HG03469 (cell line): ENCODE results near the gene FIGNL2.

ENCODE experiments used
- ATAC-seq: cut with Tn5 transposase; IDR thresholded peaks from one replicate; pipeline ENCODE4 v1.9.1; 2021; ENCODE audit warnings: mild to moderate bottlenecking, moderate library complexity, moderate number of reproducible peaks; ENCODE audit not compliant: unreplicated experiment

Gene FIGNL2

DNA sequence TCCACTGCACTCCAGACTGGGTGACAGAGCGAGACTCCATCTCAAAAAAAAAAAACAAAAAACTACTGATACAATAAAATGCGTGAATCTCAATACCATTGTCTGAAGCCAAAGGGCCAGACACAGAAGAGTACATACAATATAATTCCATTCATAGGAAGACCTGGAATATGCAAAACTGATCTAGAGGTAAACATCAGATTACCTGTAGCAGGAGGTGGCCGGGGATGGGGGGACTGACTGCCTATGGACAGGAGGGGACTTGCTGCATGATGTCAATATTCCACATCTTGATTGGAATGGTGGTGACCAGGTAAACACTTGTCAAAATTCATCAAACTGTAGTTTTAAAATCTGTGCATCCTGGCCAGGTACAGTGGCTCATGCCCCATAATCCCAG is 12.5 kb upstream of the FIGNL2 start:
- no peak for ATAC-seq

DNA sequence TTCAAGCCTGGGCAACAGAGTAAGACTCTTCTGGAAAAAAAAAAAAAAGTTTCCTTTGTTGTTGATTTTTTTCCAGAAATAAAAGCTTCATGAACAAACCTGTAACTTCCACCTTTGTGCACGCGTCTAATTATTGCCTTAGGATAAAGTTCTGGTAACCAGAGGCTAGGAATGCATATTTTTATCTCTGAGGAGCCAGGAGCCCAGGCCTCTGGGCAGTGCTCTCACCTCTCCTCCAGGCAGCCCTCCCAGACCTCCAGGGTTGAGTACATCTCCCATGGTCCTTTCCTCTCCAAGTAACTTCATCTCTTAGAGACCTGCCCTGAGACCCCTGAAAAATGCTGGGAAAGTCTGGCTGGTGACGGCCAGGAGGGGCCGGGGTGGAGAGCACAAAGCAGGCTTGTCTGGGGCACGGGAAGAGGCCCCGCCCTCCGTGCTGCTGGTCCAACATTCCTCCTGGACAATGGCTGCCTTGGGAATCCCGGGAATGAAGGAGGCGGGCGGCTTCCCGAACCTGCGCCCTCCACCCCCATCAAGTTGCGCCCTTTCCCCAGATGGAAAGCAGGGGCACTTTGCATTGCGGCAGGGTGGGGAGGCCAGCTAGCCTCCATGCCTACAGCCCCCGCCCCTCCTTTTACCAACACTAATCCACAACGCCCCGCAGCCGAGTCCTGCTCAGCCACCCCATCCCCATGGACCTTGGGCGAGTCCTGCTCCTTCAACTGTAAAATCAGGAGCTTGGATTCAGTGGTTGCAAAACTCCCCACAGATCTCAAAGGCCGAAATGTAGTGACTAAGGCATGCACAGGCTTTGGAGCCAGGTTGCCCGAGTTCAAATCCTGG is 7.3 kb upstream of the FIGNL2 start:
- ATAC-seq, result no peak

DNA sequence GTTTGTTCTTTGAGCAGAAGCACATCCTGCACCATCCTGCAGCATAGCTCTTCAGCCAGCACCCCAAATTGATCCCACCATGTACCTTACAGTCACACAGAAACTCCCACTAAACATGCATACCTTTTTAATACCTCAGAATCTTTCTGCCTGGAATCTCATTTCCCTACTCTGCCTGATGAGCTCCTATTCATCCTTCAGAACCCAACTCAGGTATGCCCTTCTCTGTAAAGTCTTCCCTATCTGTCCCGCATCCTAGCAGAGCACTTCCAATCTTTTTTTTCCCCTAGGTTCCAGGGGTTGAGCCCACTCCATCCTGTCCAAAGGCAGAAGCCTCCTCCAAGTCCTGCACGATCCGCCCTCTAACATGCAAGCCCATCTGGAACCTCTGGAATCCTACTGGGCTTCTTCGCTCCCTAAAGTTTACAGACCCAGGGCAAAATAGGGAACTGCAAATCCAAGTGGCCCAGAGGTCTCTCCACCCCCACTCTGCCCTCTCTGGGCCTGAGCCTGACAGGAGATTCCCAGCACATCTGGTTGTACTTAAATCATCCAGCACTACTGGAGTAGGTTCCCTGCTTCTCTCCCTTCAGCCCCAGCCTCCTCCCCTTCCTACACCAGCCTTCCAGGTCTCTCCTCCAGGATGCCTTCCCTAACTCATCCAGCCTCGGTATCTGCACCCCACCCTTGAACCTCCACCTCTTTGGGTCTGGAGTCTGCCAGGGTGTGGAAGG is 4.1 kb upstream of the FIGNL2 start:
- no peak for ATAC-seq

DNA sequence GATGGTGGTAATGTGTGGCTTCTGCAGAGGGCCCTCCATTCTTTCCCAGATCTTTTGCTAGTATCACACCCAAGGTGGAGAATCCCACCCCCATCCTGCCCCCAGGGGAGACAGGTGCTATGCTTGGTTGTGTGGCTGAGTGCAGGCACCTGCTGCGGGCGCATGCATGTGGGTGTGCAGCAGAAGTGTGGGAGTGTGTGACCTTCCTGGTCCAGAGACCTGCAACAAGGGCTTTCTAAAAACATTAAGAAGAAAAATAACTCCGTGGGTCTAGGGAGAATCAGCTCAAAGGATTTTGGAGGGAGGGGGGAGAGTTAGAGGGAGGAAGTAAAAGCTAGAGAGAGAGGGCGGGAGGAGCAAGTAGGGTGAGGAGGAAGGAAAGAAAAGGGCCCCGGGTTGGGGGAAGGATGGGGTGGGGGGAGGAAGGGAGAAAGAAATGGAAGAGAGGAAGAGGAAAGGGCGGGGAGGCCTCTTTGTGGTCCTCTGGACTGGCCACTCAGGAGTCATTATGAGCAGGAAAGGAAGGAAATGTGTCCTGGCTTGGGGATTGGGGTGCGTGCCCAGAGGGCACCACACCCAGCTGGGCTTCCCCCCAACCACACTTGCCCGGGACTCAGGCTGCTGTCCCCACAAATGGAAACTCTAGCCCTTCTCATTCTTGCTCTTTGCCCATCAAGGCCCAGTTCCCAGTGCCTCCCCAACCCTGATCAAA is 3.1 kb upstream of the FIGNL2 start:
- no peak for ATAC-seq

DNA sequence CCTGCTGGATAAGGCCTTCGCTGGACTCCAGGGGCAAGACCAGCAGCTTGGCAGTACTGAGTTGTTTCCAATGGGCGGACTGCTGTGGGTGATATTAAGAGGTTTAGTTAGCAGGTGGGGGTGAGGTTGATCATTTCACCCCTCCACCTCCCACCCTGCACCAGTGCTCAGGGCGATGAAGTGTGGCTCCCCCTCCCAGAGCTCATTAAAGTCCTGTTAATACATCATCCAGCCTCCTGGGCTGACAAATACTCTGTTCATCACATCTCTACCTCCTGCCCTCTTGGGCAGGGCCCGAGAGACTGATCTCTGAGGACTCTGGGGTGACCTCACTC is 2.4 kb upstream of the FIGNL2 start:
- no peak for ATAC-seq

DNA sequence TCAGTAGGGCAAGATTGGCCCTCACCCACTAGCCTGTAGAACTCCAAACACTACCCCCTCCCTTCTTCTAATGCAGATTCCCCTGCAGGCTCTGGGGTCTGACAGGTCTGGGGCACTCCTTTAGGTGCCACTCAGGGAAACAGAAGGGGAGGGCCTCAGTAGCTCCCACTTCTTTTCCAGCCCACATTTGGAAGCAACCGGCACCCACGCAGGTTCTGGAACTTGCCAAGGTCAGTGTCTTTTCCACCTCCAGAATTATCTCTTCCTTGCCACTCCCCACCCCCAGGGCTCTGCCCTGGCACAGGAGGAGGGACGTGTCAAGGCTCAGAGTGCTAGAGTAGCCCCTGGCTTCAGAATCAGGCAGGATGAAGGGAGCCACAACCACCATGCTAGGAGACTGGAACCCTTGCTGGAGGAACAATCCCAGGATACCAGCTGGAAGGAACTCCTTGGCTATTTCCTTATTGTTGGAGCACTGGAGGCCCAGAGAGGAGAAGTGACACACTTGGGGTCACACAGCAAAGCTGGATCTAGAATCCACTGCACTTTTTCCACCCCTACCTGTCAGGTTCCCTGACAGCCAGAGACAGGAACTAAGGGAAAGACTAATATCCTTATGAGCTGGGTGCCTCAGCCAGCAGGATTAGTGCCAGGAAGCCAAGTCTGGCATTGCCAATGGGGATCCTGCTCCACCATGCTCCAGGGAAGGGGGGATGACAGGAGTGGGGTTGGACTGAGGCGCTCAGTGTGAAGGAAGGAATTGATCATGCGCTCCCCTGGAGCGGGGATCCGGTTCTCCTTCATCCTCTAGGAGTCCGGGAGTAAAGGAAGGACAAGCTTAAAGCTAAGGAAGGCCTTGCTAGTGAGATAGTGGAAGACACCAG is 1.8 kb upstream of the FIGNL2 start:
- ATAC-seq, result no peak

DNA sequence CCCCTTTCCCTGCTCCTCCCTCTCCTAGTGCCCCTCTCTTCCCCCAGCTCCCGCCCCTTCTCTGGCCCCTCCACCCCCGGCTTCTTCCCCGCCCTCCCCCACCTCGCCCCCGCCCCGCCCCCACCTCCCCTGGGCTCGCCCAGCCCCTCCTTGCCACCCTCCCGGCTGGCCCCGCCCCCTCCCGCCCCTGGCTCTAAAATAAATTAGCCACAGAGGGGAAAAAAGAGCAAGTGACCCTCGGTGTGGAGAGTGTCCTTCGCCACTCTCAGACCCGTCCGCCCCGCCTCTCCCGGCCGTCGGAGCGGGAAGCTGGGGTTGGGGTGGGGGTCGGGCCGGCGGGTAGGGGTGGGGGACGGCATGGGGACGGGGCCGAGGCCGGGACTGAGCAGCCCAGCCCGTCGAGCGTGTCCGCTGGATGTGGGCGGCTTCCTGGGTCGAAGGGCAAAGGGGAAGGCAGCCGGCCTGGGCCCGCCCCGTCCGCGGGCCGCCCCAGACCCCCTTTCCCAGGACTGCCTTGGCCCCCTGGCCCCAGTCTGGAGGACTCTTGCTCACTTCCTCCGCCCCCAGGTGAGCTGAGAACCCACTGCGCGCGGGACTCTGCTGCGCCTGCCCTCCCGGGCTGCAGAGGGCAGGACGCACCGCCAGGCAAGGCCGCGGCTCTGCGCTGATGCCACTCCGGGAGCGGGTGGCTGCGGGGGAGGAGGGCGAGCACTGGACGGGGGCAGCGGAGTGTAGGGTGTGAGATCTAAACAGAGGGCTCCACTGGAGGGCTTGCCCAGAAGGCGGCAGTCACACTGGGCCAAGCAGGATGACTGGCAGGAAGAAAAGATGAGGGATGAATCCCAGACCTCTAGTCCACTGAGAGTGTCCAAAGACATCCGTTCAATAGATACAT is 570 bp upstream of the FIGNL2 start:
- no peak for ATAC-seq

DNA sequence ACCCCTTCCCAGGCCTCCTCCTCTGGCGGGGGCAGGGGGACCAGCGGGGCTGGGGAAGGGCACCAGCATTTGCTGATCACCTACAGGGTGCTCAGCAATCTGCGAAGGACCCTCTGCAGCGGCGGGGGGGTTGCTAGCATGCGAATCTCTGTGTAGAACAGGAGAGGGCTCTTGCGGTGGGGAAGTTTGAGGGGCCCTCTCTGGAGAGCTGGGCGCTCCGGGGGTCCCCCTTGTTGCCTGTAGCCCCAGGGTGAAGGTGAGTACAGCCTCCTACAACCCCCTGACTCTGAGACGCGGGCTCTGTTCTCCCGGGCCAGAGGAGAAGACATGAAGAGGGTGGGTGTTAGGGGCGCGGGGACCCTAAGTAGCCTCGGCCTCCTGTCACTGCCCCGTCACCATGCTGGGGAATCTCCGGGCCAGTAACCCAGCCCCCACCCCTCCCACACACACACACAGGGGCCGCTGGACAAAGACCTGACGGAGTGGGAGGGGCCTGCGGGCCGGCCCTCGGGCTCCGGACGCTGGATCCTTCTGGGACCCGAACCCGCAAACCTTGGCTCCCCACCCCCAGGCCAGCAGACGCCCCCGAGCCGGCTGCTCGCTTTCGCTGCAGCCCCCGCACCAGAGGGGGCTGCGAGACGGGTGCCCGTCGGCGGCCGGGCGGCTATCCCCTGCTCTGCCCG is 734 bp downstream of the FIGNL2 start:
- no peak for ATAC-seq

DNA sequence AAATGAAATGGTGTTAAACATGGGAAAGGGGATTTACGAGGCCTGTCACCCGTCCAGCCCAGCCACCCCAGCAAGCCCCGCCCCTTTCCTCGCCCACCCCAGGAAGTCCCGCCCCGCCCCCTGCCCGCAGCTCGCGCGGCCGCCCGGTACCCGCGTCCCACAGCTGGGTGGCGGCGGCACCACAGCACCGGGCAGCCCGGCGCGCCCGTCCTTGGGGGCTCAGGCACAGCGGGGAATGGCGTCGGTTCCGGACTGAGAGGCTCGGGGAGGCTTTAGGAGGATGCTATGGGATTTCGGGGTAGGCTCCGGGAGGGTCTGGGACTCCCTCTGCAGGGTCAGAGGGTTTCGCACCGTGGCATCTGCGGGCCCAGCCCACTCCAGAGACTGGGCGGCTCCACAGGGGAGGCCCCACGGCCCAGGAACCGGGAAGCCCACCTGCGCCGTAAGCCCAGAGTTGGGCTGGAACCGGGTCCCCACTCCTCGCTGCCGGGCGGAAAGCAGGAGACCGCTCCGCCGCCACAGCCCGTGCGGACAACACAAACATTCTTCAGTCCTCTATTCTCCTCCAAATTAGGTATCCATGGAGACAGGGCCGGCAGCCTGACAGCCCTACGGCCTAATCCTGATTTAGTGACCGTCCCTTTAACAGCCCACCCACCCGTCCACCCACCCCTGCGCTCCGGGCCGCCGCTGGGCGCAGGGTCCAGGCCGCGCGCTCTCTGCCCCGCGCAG is 1.4 kb downstream of the FIGNL2 start:
- ATAC-seq, result no peak

DNA sequence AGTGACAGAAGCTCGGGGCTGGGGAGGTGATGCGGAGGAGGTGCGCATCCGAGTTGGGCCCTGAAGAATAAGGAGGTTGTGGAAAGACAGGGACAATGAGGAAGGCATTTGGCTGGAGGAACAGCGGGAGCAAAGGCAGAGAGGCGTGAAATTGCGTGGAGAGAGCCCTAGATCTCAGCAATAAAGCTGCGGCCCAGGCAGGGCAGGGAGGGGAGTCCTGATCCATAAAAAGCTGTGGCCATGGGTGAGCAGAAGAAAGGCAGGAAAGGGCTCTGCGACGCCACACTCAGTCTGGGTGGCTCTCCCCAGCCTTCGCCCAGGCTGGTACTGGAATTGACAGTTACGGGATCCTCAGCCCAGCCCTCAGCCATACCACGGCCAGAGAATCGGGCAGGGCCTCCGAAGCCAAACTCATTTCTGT is 2.2 kb downstream of the FIGNL2 start:
- no peak for ATAC-seq

DNA sequence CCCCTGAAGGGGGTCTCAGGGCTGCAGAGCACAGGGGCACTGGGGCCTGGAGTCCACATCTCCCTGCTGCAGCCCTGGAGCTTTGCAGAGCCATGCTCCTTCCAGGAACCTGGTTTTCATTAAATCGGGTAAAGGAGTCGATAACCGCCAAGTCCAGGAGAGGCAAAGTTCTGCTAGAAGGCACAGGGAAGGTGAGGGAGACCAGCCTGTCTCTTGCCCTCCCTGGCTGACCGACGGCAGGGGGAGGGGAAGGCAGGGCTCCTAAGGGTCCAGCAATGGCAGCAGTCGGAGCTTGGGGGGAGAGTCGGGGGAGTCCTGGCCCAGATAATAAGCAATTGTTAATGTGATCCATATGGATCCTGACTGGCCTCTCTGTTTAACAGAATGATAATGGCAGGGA is 3.0 kb downstream of the FIGNL2 start:
- no peak for ATAC-seq

DNA sequence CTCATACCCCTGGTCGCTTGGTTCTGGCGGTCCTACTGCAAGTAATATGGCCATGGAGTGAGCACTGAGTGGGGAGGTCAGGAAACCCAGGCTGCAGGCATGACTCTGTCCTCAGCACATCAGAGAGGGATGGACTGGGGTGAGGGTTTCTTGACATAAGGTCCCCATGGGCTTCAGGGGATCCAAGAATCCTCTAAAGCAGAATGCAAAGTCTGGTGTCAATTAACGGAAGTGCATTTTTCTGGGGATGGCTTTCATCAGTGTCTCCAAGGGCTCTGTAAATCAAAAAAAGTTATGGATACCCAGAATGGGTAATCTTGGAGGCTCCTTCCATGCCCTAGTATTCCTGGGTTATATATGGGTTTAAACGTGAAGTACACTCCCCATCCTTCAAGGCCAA is 3.7 kb downstream of the FIGNL2 start:
- ATAC-seq, result no peak

DNA sequence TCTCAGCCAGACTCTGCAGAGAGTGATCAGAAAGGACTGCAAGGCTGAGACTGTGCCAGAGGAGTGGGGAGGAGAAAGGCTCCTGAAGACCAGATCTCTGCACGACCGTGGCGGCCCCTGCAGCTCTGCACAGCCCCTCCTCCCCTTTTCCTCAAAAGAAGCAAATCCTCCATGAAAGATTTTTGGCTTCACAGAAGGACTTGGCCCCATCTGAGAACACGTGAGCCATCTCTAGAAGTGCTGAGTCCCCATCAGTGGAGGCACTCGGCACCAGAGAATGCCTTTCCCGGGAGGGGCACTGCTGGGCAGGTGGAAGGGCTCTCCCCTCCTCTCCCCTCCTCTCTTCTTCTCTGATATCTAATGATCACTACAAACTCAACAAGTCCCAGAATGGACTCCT is 6.8 kb downstream of the FIGNL2 start:
- no peak for ATAC-seq

DNA sequence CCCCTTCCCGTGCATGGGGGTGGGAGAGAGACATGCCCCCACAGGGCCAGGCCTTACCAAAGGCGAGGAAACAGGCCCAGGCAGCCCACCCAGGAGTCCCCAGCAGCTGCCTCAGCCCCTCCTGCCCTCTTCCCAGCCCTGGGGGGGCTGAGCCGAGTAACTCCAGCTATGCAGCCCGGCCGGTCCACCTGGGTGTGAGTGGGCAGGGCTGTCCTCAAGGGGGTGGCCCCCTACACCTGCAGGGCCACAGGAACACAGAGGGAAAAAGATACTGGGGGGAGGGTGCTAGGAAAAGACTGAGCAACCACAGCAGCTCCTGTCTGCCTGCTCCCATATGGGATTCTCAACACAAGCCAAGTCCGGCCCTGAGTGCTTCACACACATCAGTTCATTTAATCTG is 7.6 kb downstream of the FIGNL2 start:
- ATAC-seq, result no peak

DNA sequence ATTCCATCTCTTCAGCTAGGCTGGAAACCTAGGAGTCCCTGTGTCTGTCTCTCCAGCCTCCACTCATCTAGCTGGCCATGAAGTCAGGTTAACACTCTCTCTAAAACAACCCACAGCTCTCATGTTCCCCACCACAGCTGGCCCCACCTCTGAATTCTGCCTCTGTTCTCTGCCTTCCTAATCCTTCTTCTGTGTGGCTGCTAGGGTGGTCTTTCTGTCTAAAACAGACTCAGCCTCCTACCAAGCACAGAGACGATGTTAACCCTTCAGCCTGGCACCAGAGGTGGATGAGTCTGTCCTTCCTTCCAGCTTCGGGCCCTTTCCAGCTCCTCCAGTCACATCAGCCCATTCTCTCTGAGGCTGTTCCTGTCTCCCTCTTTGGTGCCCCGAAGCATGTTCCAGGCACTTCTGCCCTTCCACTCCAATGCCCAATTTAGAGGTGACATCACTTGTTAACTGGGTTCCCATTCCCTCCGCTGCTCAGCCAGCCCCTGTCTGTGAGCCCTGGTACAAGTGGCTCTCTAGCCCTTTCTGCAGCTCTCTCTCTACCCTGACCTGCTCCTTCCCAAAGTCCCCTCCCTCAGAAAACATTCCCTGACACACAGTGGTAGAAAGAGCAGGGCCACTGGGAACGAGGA is 9.1 kb downstream of the FIGNL2 start:
- ATAC-seq, result no peak

DNA sequence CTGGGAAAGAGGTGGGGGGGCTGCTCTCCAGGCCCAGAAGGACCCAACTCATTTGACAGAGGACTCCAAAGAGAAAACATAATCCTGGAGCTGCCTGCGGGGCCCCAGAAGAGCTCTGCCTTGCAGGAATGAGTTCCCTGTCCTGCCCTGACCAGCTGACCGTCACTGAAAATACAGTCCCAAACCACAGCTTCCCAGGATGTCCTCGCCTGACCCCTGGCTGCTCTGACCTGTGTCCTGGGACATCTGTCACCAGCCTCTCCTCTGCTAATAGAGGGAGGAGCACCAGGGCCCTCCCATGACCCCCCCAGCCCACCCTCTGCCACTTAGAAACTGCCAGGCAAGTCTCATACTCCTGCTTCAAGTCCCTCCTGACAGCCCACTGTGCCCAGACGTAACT is 9.8 kb downstream of the FIGNL2 start:
- no peak for ATAC-seq

DNA sequence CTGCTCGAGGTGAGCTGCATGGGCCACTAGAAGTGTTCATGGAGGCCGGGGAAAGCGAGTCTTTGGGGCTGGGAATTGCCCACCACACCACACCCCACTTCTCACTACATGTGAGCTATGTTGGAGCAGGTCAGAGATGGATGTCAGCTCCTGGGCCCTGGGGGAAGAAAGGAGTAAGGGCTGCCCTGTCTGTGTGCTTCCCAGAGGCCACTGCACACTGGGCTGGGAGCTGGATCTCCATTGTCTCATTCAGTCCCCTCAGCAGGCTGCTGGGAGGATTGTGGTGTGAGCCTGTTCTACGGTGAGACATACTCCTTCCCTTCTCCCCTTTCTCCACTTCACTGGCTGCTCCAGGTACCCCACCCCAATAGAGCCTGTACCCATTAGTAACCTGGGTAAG is 10.5 kb downstream of the FIGNL2 start:
- no peak for ATAC-seq

DNA sequence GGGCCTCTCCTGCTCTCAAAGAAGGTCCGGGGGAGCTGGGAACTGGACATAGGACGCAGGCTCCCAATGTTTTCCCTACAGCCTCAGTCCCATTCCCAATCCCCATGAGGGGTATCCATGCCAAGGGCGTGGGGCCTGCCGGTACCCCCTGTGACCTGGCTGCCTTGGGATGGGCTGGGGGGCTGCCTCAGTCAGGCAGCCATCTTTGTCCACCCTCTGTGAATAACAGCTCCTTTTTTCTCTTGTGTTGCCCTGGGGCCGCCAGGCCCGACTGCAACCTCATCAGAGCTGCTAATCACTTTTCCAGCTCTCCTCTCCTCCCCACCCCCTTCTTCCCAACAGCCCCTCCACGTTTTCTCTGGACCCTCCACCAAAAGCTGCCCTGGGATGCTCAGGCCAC is 11.2 kb downstream of the FIGNL2 start:
- no peak for ATAC-seq
